ENCODE results near the gene PNO1.

- TF ChIP-seq POLR2A (IDR thresholded peaks at IDR 0.05) (no peak), EP300 (IDR thresholded peaks at IDR 0.05) (no peak), POLR2AphosphoS5 (IDR thresholded peaks at IDR 0.05) (no peak), CTCF (IDR thresholded peaks at IDR 0.05) (no peak)
These were observed 35.5 kb downstream of the PNO1 start for GRCh38 chr2:68193144-68193543.

Measured in stomach (tissue), 4 donors.